Liver (tissue), 9 donors: ENCODE data around the gene PCNX2. TPM values are rescaled to one million over a fixed set of nuclear protein-coding genes. Genes with fewer than 3 reads are reported as not detected.

ENCODE experiments used
- DNase-seq: peaks from one replicate; pipeline ENCODE4 v3.0.0-alpha.2; 2017; ENCODE audit warnings: low spot score
- H3K27ac ChIP-seq, 2 donors: one replicate each; pipeline ENCODE4 v1.7.0; 2013; ENCODE audit warnings: inconsistent platforms in 2 of 2, low read length in 2 of 2, control low read depth in 1 of 2, low read depth in 1 of 2, mild to moderate bottlenecking in 1 of 2
- H3K27me3 ChIP-seq, 4 donors: one replicate each; pipeline versions ENCODE4 v1.6.1 to v1.7.0; 2013; ENCODE audit warnings: low read length in 3 of 4, inconsistent platforms in 1 of 4, mild to moderate bottlenecking in 1 of 4, moderate library complexity in 1 of 4; ENCODE audit not compliant: control insufficient read depth in 4 of 4, insufficient read depth in 4 of 4
- H3K36me3 ChIP-seq, 4 donors: one replicate each; pipeline versions ENCODE4 v1.6.1 to v1.7.0; 2013; ENCODE audit warnings: low read length in 3 of 4, mild to moderate bottlenecking in 3 of 4, low read depth in 1 of 4, moderate library complexity in 1 of 4; ENCODE audit not compliant: control insufficient read depth in 4 of 4, insufficient read depth in 3 of 4
- H3K4me1 ChIP-seq, 4 donors: one replicate each; pipeline versions ENCODE4 v1.6.1 to v1.7.0; 2013; ENCODE audit warnings: low read length in 3 of 4, mild to moderate bottlenecking in 3 of 4, moderate library complexity in 1 of 4; ENCODE audit not compliant: control insufficient read depth in 4 of 4, insufficient read depth in 4 of 4
- H3K4me3 ChIP-seq, 3 donors: one replicate each; pipeline versions ENCODE4 v1.6.1 to v1.7.0; 2013; ENCODE audit warnings: low read length in 3 of 3, control low read depth in 1 of 3, low read depth in 1 of 3, mild to moderate bottlenecking in 1 of 3
- H3K9ac ChIP-seq, 2 donors: one replicate each; pipeline ENCODE4 v1.7.0; 2013; ENCODE audit warnings: low read length in 2 of 2, mild to moderate bottlenecking in 2 of 2, moderate library complexity in 2 of 2, control low read depth in 1 of 2, low read depth in 1 of 2
- H3K9me3 ChIP-seq, 4 donors: one replicate each; pipeline versions ENCODE4 v1.6.1 to v1.7.0; 2013; ENCODE audit warnings: low read length in 3 of 4; ENCODE audit not compliant: control insufficient read depth in 4 of 4
- FOXA1 ChIP-seq: IDR thresholded peaks from 2 replicates; pipeline ENCODE4 v1.6.1; 2016; ENCODE audit warnings: antibody characterized with exemption
- FOXA2 ChIP-seq: IDR thresholded peaks from 2 replicates; pipeline ENCODE4 v1.6.1; 2016; ENCODE audit warnings: antibody characterized with exemption
- GABPA ChIP-seq, 2 donors: IDR thresholded peaks in 1 of 2; conservative IDR thresholded peaks in 1 of 2; 2 replicates each; pipeline ENCODE4 v1.6.1; 2016; ENCODE audit warnings: antibody characterized with exemption in 2 of 2, mild to moderate bottlenecking in 1 of 2, moderate library complexity in 1 of 2
- HNF4A ChIP-seq, 2 donors: conservative IDR thresholded peaks; 2 replicates each; pipeline ENCODE4 v1.6.1; 2016; ENCODE audit warnings: antibody characterized with exemption in 2 of 2, mild to moderate bottlenecking in 2 of 2
- HNF4G ChIP-seq: IDR thresholded peaks from 2 replicates; pipeline ENCODE4 v1.6.1; 2016; ENCODE audit warnings: antibody characterized with exemption
- NR2F2 ChIP-seq: IDR thresholded peaks from 2 replicates; pipeline ENCODE4 v1.6.1; 2016; ENCODE audit warnings: antibody characterized with exemption
- RAD21 ChIP-seq, 2 donors: IDR thresholded peaks; 2 replicates each; pipeline ENCODE4 v1.6.1; 2016; ENCODE audit warnings: antibody characterized with exemption in 2 of 2, mild to moderate bottlenecking in 2 of 2
- REST ChIP-seq: IDR thresholded peaks from 2 replicates; pipeline ENCODE4 v1.6.1; 2016; ENCODE audit warnings: antibody characterized with exemption, mild to moderate bottlenecking
- WGBS: extraction: QIAGEN DNeasy Blood & Tissue Kit; methylation state at CpG from one replicate; pipeline ENCODE4 v1.1.7; 2013; 5-methylcytosine and 5-hydroxymethylcytosine counted together
- polyA plus RNA-seq, 2 donors: library from polyadenylated mRNA; stranded (reverse) in 1 of 2; unstranded in 1 of 2; fragments of 200-250 nt in 1 of 2; fragments of >200 nt in 1 of 2; fragmentation: Nextera tagmentation in 1 of 2; extraction: Ambion mirVana in 1 of 2; gene quantifications; one replicate each; pipeline versions ENCODE4 v1.2.1 to v1.2.3, GENCODE V29; 2013 to 2015
- total RNA-seq, 2 donors: library from RNA; depleted of rRNA; stranded (reverse); fragments of >200 nt; gene quantifications; one replicate each; pipeline ENCODE4 v1.2.3, GENCODE V29; 2014
- TF ChIP-seq, protein P1 (sequence below): IDR thresholded peaks from 2 replicates; pipeline ENCODE4 v1.6.1; 2016; ENCODE audit warnings: antibody characterized with exemption
- TF ChIP-seq, protein P2 (sequence below): fragments of 150-350 bp; IDR thresholded peaks from 2 replicates; pipeline ENCODE4 v1.5.1; 2017; ENCODE audit warnings: improper control_type of control experiment, low read depth, low read length; ENCODE audit not compliant: missing input control
- TF ChIP-seq, protein P3 (sequence below): IDR thresholded peaks from 2 replicates; pipeline ENCODE4 v1.6.1; 2016; ENCODE audit warnings: antibody characterized with exemption
- donor health status: healthy.
- donor health status: healthy.
- donor health status: healthy.
- donor health status: healthy.
- donor health status: healthy.

The PCNX2 gene
- total and polyA plus RNA-seq, 4 donors = 0.20 to 3.1 (median 0.92) TPM

DNA sequence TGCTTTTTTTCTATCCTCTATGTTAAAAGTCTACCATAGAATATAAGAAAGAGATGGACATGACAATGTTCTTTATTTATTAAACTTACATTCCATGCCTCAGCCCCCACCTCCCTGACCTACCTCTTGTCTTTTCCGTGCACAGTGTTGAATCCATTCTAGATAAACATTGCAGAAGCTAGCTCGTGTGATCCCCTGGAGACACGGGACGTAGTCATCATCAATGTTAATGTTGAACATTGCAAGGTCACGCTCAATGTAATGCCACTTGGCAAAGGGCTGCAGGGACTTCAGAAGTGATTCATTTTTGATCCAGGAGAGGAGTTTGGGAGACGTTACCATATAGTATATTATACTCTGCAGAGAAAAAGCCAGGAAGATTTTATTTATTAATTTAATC lies 278.7 kb downstream of the PCNX2 start:
- Histone ChIP-seq H3K9me3 (no peaks in the 10 kb centered on the region), H3K4me3 (no peak overlapping the region), H3K36me3 (no peaks in the 10 kb centered on the region), H3K27me3 (peaks cover 0 to 2% (median 0%) of the 10 kb centered on the region in 4 donors), H3K9ac (no peak overlapping the region), H3K27ac (no peak overlapping the region), H3K4me1 (no peaks in the 10 kb centered on the region)
- 61% methylated on average over 6 of the region's 6 CpGs for WGBS
- TF ChIP-seq NR2F2 = no peak
- no peak for TF ChIP-seq REST
- no peak for DNase-seq

DNA sequence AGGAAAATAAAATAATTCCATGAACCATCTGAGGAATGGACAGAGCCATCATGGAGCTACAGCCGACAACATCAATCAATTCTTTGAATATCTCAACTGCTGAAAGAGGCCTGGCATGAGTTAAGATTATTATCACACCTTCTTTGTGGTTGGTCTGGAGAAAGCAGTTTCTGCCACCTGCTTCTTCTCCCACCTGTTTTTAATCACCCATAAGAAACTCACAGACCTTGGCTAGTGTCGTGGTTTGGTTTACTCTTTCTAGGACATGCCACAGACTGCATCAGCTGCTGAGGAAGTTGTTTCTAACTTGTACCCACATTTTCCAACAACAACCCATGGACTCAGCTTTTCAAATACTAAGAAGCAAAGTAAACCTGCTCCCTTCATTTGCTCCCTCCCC lies 279.6 kb downstream of the PCNX2 start:
- Histone ChIP-seq H3K9ac (no peak overlapping the region), H3K4me1 (no peaks in the 10 kb centered on the region), H3K9me3 (no peaks in the 10 kb centered on the region), H3K27ac (no peak overlapping the region), H3K27me3 (peaks cover 0 to 2% (median 0%) of the 10 kb centered on the region in 4 donors), H3K36me3 (no peaks in the 10 kb centered on the region), H3K4me3 (no peak overlapping the region)
- TF ChIP-seq REST = no peak
- TF ChIP-seq FOXA2 = no peak
- TF ChIP-seq, protein P1, sequence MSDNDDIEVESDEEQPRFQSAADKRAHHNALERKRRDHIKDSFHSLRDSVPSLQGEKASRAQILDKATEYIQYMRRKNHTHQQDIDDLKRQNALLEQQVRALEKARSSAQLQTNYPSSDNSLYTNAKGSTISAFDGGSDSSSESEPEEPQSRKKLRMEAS = no peak
- TF ChIP-seq, protein P2, sequence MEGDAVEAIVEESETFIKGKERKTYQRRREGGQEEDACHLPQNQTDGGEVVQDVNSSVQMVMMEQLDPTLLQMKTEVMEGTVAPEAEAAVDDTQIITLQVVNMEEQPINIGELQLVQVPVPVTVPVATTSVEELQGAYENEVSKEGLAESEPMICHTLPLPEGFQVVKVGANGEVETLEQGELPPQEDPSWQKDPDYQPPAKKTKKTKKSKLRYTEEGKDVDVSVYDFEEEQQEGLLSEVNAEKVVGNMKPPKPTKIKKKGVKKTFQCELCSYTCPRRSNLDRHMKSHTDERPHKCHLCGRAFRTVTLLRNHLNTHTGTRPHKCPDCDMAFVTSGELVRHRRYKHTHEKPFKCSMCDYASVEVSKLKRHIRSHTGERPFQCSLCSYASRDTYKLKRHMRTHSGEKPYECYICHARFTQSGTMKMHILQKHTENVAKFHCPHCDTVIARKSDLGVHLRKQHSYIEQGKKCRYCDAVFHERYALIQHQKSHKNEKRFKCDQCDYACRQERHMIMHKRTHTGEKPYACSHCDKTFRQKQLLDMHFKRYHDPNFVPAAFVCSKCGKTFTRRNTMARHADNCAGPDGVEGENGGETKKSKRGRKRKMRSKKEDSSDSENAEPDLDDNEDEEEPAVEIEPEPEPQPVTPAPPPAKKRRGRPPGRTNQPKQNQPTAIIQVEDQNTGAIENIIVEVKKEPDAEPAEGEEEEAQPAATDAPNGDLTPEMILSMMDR = no peak
- TF ChIP-seq HNF4G = no peak
- no peak for TF ChIP-seq HNF4A (conservative IDR thresholded peaks at IDR 0.05)
- TF ChIP-seq, protein P3, sequence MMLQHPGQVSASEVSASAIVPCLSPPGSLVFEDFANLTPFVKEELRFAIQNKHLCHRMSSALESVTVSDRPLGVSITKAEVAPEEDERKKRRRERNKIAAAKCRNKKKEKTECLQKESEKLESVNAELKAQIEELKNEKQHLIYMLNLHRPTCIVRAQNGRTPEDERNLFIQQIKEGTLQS = no peak
- no peak for TF ChIP-seq RAD21 (IDR thresholded peaks at IDR 0.05)
- no peak for TF ChIP-seq FOXA1
- TF ChIP-seq GABPA (IDR thresholded peaks at IDR 0.05 in 1 of 2, conservative IDR thresholded peaks at IDR 0.05 in 1 of 2) = no peak
- WGBS = 75% methylated on average over 2 of the region's 2 CpGs
- no peak for DNase-seq
